ENCODE results near the gene EXPH5. TPM values are rescaled to one million over a fixed set of nuclear protein-coding genes. Genes with fewer than 3 reads are reported as not detected.

Gene EXPH5
- total RNA-seq, 4 donors from 2014 or later, result 0.26 to 9.5 (median 4.5) TPM

DNA sequence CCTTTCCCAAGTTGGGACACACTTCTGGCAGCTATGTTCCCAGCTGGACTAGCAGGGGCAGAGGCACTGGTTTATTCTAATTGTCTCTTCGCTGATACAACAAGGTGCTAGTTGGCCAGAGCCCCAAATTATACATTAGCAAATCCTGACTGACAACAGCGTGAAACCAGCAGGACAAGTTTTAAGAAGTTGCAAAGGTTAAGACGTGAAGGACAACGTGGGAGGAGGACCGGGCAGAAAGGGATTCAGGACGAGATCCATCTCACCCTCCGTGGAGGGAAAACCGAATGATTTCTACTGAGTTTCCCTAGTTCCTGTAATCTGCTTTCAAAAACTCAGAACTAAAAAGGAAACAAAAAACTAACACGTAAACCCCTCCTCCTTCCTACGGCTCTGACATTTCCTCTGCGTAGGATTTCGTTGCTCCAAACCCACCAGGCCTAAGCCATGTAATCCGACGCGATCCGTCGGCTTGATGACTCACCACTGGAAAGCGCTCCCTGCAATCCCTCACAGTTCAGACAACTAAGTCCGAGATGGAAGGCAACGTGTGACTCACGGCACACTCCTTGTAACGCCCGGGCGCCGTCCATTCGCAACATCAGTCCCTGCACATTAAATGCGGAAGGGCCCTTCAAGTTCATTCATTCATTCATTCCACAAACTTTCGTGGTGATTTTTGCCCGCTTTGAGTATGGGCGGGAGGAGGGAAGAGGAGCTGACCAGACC is 96.1 kb downstream of the EXPH5 start:
- DNase-seq, result peak; percentile 90 to 96
- H3K36me3 ChIP-seq, result no peaks in the 10 kb centered on the region
- peak overlapping the region; percentile 96 to 99 for H3K27ac ChIP-seq
- TF ChIP-seq POLR2A (IDR thresholded peaks at IDR 0.05) (peak; percentile 82 to 90), CTCF (IDR thresholded peaks at IDR 0.05) (no peak)
- no peaks in the 10 kb centered on the region for H3K4me1 ChIP-seq
- H3K9me3 ChIP-seq, result no peaks in the 10 kb centered on the region
- intact Hi-C loops (cut with DNase I; ENCODE audit: low total_unique reads), result no loop called here
- peak overlapping the region; percentile 55 to 83 for H3K4me3 ChIP-seq
- H3K27me3 ChIP-seq, result no peaks in the 10 kb centered on the region

DNA sequence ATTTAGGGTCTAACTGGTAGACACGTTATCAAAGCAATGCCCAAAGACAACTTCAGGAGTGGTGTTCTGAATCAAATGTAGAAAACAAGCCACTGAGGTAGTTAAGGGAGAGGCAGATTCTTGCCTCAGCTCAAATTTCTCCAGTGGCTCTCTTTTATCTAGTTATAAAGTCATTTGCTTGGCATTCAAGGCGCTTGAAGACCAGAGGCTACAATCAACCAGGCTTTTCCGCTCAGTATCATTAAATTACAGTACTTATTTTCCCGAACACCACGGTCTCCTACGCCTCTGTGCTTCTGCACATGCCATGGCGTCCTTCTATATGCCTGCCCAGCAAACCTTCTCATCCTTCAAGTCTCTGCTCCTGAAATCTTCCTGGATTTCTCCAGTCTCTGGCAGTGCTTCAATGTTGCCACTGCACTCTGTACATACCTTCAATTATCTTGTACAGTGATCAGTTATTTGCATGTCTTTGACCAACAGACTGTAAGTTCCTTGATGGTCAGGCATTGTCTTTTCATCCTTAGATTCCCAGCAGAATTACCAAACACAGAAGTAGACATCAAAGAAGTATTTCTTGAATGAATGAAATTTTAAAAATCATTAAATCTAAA is 96.8 kb downstream of the EXPH5 start:
- no peak for DNase-seq
- H3K4me1 ChIP-seq, result no peaks in the 10 kb centered on the region
- peak overlapping the region; percentile 55 to 83 for H3K4me3 ChIP-seq
- intact Hi-C loops (cut with DNase I; ENCODE audit: low total_unique reads), result no loop called here
- H3K27me3 ChIP-seq, result no peaks in the 10 kb centered on the region
- H3K9me3 ChIP-seq, result no peaks in the 10 kb centered on the region
- TF ChIP-seq POLR2A (IDR thresholded peaks at IDR 0.05) (no peak), CTCF (IDR thresholded peaks at IDR 0.05) (no peak)
- H3K27ac ChIP-seq, result peak overlapping the region; percentile 96 to 99
- H3K36me3 ChIP-seq, result no peaks in the 10 kb centered on the region

DNA sequence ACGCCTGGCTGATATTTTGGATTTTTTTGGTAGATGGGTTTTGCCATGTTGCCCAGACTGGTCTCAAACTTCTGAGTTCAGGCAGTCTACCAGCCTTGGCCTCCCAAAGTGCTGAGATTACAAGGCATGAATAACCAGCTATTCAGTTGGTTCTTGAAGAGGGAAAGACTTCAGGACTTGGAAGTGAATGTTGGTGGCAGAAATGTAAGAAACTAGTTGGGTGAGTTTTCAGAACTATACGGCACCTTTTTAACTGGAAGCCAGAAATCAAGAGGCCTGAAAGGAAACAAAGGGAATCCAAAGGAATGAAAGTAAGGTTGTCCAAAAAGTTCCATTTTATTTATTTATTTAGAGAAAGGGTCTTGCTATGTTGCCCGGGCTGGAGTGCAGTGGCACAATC is 98.2 kb downstream of the EXPH5 start:
- Histone ChIP-seq H3K36me3 (no peaks in the 10 kb centered on the region), H3K4me3 (no peak overlapping the region), H3K4me1 (no peaks in the 10 kb centered on the region), H3K27me3 (no peaks in the 10 kb centered on the region), H3K9me3 (no peaks in the 10 kb centered on the region), H3K27ac (no peak overlapping the region)
- intact Hi-C loops (cut with DNase I; ENCODE audit: low total_unique reads), result no loop called here
- no peak for DNase-seq
- TF ChIP-seq POLR2A (IDR thresholded peaks at IDR 0.05), result no peak
- TF ChIP-seq CTCF (IDR thresholded peaks at IDR 0.05), result no peak

DNA sequence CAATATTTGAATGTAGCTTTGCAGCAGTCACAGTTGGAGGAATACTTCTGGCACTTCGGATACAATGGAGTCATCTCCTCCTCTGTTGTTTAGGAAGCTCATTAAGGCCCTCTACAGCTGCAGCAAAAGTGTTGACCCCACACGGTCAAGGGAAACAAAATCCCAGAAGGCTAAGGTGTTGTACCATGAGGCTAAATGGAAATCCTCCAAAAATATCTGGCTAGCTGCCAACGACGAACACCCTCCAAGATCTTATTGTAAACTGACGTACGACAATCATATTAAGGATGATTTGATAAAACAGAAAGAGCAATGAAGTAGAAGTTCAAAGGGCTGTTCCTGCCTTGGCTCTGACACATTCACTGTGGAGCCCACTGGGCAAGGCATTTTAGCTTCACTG is 99.4 kb downstream of the EXPH5 start:
- intact Hi-C loops (cut with DNase I; ENCODE audit: low total_unique reads), result no loop called here
- H3K36me3 ChIP-seq, result no peaks in the 10 kb centered on the region
- no peak overlapping the region for H3K4me3 ChIP-seq
- H3K4me1 ChIP-seq, result no peaks in the 10 kb centered on the region
- H3K9me3 ChIP-seq, result no peaks in the 10 kb centered on the region
- no peaks in the 10 kb centered on the region for H3K27me3 ChIP-seq
- no peak for DNase-seq
- H3K27ac ChIP-seq, result no peak overlapping the region
- TF ChIP-seq POLR2A (IDR thresholded peaks at IDR 0.05), result no peak

DNA sequence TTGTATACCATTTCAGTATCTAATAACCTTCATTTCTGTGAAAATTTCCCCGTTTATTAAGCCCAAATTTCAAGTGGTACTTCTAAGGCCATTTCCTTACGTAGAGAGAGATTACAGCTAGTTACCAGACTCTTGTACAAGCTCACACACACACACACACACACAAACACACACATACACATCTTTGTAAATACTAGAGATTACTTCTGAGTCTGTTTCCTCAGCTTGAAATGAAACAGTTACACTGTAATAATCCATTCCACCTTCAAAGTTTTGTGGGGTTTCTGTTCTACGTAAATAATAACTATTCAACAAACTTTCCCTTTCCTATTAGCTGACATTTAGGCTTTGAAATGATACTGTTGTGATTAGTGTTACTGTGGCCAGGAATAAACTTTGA is 101.6 kb downstream of the EXPH5 start:
- Histone ChIP-seq H3K27me3 (no peaks in the 10 kb centered on the region), H3K27ac (no peak overlapping the region), H3K9me3 (no peaks in the 10 kb centered on the region), H3K4me1 (no peaks in the 10 kb centered on the region), H3K4me3 (no peak overlapping the region), H3K36me3 (no peaks in the 10 kb centered on the region)
- intact Hi-C loops (cut with DNase I; ENCODE audit: low total_unique reads), result no loop called here
- DNase-seq, result no peak
- TF ChIP-seq CTCF (IDR thresholded peaks at IDR 0.05) (no peak), POLR2A (IDR thresholded peaks at IDR 0.05) (no peak)

Measured in uterus (tissue), 4 donors.